ENCODE results near the gene SWAP70. TPM values are rescaled to one million over a fixed set of nuclear protein-coding genes. Genes with fewer than 3 reads are reported as not detected.
A peak's percentile ranks its signal among the peaks of the same experiment; 100 is the strongest.

SWAP70 gene
- total and polyA plus RNA-seq, 9 of the 15 experiments (the other 6 are each of a cell fraction or from before 2014, with no cell fraction given), result 1.7 to 4.9 (median 3.9) TPM

GRCh38 chr11:9774109-9774508 is 110.2 kb downstream of the SWAP70 start (continued):
- TF ChIP-seq REST (IDR thresholded peaks at IDR 0.05; ENCODE audit: borderline replicate concordance), result no peak
- no peak for TF ChIP-seq REST (CRISPR knock-in tag; IDR thresholded peaks at IDR 0.05; ENCODE audit: low read depth)
- no peak for TF ChIP-seq ZNF699 (CRISPR knock-in tag; IDR thresholded peaks at IDR 0.05; ENCODE audit: insufficient replicate concordance)
- TF ChIP-seq HES1 (IDR thresholded peaks at IDR 0.05; ENCODE audit: low read depth), result no peak
- peak; percentile 37; the same call in 1 of the 2 replicates for TF ChIP-seq MAFF (IDR thresholded peaks at IDR 0.05; ENCODE audit: low read length)
- no peak for TF ChIP-seq MCM2 (IDR thresholded peaks at IDR 0.05; ENCODE audit: low read depth)
- TF ChIP-seq MAFK (IDR thresholded peaks at IDR 0.05; ENCODE audit: low read length), result peak; percentile 45; the same call in 1 of the 2 replicates
- TF ChIP-seq YBX1 (IDR thresholded peaks at IDR 0.05), result no peak

Data from K562 (cell line).